Ammon's horn (tissue), 1 donor: ENCODE measurements around the gene EIF4G2.
A peak's percentile ranks its signal among the peaks of the same experiment; 100 is the strongest.

ENCODE experiments used
- DNase-seq: peaks from one replicate; pipeline ENCODE4 v3.0.0-alpha.2; 2016; ENCODE audit warnings: low spot score

EIF4G2 gene

GRCh38 chr11:10771457-10771856 is 37.3 kb downstream of the EIF4G2 start:
- DNase-seq, result no peak

GRCh38 chr11:10770626-10771254 is 38.0 kb downstream of the EIF4G2 start:
- DNase-seq, result peak; percentile 54

- no peak for DNase-seq
Measured at GRCh38 chr11:10764412-10764811, 44.3 kb downstream of the EIF4G2 start.

GRCh38 chr11:10763766-10764165 is 45.0 kb downstream of the EIF4G2 start:
- DNase-seq, result no peak

GRCh38 chr11:10762913-10763421 is 45.8 kb downstream of the EIF4G2 start:
- no peak for DNase-seq

GRCh38 chr11:10762185-10762584 is 46.5 kb downstream of the EIF4G2 start:
- no peak for DNase-seq

- no peak for DNase-seq
Measured at GRCh38 chr11:10761085-10761698, 47.5 kb downstream of the EIF4G2 start.

GRCh38 chr11:10758957-10759356 is 49.8 kb downstream of the EIF4G2 start:
- DNase-seq, result no peak

GRCh38 chr11:10752486-10752885 is 56.2 kb downstream of the EIF4G2 start:
- DNase-seq, result no peak

- no peak for DNase-seq
Measured at GRCh38 chr11:10752061-10752460, 56.7 kb downstream of the EIF4G2 start.

- no peak for DNase-seq
Measured at GRCh38 chr11:10751581-10751940, 57.2 kb downstream of the EIF4G2 start.

GRCh38 chr11:10750838-10751580 is 57.7 kb downstream of the EIF4G2 start, which contains the start of gene CTR9:
TSS of gene CTR9 (plus strand) at chr11:10751246. CDS start at chr11:10751413, 167 bp downstream.
- DNase-seq, result peak; percentile 93

- no peak for DNase-seq
Measured at GRCh38 chr11:10749476-10749875, 59.2 kb downstream of the EIF4G2 start.

- DNase-seq, result no peak
Measured at GRCh38 chr11:10747733-10748132, 61.0 kb downstream of the EIF4G2 start.
